Lower lobe of right lung (tissue), 2 donors: Measurements from ENCODE around the gene STXBP5. TPM values are rescaled to one million over a fixed set of nuclear protein-coding genes. Genes with fewer than 3 reads are reported as not detected.

Experiments
- ATAC-seq, 2 donors: fragments of 200-7000 bp; cut with Tn5 transposase; one replicate each; pipeline ENCODE4 v1.9.1; 2020 to 2022; ENCODE audit warnings: mild to moderate bottlenecking in 2 of 2, moderate library complexity in 2 of 2
- DNase-seq: peaks from one replicate; pipeline ENCODE4 v3.0.0-alpha.2; 2020
- H3K27ac ChIP-seq: fragments of 200-600 bp; one replicate; pipeline ENCODE4 v1.8.0; 2022
- H3K27me3 ChIP-seq: fragments of 200-600 bp; one replicate; pipeline ENCODE4 v1.8.0; 2022; ENCODE audit warnings: low read depth
- H3K36me3 ChIP-seq: fragments of 200-600 bp; one replicate; pipeline ENCODE4 v1.8.0; 2022; ENCODE audit warnings: mild to moderate bottlenecking
- H3K4me1 ChIP-seq: fragments of 200-600 bp; one replicate; pipeline ENCODE4 v1.8.0; 2022
- H3K4me3 ChIP-seq: fragments of 200-600 bp; one replicate; pipeline ENCODE4 v1.8.0; 2022; ENCODE audit warnings: mild to moderate bottlenecking
- H3K9me3 ChIP-seq: fragments of 200-600 bp; one replicate; pipeline ENCODE4 v1.8.0; 2022
- intact Hi-C: fragments of 100-400 bp; cut with DNase I; formaldehyde crosslinking; loops from one replicate; pipeline ENCODE4 v1.11.0; 2022
- total RNA-seq: library from RNA; stranded (reverse); fragmentation: NEBNext Ultra II Directional; extraction: Animal tissue kit (Norgen Biotek cat#: 25700); gene quantifications from one replicate; pipeline ENCODE4 v1.2.1, GENCODE V29; 2021
- TF ChIP-seq, protein P1 (sequence below): fragments of 200-600 bp; IDR thresholded peaks from one replicate; pipeline ENCODE4 v1.8.0; 2022; ENCODE audit warnings: antibody characterized with exemption, mild to moderate bottlenecking
- donor health status: DM: no; HTN: yes; CAD: no; lungs with severe emphysema.

The STXBP5 gene
- total RNA-seq, 1 donor from 2014 or later = 21.2 TPM

DNA sequence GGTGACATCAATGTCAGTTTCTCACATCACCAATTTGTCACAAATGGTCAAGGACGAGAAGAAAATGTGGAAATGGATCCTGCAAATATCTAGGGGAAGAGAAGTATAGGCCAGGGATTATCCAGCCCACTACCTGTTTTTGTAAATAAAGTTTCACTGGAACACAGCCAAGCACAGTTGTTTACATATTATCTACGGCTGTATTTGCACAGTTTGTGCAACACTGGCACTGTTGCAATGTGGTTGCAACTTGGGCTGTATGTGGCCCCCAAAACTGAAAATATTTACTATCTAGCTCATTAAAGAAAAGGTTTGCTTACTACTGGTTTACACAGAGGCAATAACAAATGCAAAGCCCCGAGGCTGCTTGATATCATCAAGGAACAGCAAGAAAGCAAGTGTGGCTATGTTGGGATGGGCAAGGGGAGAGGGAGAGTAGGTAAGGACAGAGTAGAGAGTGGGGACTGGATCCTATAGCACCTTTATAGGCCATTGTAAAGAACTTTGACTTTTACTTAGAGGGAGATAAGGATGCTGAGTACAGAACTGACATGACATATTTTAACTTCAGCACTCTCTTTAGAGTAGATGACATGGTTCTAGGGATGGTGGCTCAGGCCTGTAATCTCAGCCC is 11.8 kb upstream of the STXBP5 start:
- ATAC-seq (no peak), DNase-seq (no peak)
- TF ChIP-seq, protein P1, sequence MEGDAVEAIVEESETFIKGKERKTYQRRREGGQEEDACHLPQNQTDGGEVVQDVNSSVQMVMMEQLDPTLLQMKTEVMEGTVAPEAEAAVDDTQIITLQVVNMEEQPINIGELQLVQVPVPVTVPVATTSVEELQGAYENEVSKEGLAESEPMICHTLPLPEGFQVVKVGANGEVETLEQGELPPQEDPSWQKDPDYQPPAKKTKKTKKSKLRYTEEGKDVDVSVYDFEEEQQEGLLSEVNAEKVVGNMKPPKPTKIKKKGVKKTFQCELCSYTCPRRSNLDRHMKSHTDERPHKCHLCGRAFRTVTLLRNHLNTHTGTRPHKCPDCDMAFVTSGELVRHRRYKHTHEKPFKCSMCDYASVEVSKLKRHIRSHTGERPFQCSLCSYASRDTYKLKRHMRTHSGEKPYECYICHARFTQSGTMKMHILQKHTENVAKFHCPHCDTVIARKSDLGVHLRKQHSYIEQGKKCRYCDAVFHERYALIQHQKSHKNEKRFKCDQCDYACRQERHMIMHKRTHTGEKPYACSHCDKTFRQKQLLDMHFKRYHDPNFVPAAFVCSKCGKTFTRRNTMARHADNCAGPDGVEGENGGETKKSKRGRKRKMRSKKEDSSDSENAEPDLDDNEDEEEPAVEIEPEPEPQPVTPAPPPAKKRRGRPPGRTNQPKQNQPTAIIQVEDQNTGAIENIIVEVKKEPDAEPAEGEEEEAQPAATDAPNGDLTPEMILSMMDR = no peak
- intact Hi-C loops = no loop called here
- Histone ChIP-seq H3K27me3 (no peaks in the 10 kb centered on the region), H3K36me3 (no peaks in the 10 kb centered on the region), H3K4me3 (no peak overlapping the region), H3K27ac (no peak overlapping the region), H3K9me3 (no peaks in the 10 kb centered on the region), H3K4me1 (no peaks in the 10 kb centered on the region)

DNA sequence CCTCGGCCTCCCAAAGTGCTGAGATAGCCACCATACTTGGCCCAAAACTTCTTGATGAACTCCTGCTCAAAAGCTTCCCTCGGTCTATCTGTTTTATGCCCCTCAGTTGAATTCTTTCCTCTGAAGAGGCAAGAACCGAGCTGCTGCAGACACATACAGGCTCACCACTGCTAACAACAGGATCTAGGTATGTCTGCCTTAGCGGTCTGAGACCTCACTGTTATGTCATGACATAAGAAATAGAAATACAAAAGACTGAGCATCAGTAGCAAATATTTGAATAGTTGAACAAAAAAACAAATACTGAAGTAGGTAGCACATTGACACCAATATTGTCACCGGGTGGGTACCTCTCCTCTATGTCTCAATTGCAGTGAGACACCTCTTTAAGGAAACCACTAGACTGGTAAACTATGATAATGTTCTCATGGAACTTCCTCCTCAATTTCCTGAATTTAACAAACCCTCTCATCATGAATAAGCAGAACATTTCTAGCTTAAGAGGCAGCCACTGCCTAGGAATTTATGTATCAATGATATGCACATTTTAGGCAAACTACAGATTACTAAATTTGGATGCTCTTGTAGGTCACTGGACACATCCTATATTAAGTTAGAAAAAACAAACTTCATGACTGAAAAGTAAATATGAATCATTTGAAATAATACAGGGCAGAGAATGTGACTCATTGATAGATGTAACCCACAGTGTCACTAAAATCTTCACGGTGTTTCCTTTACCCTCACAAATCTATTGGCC is 9.4 kb upstream of the STXBP5 start:
- no peak overlapping the region for H3K4me3 ChIP-seq
- no peak for DNase-seq
- peak in 1 of 2 donors; percentile 34 for ATAC-seq
- H3K36me3 ChIP-seq = no peaks in the 10 kb centered on the region
- TF ChIP-seq, protein P1 = no peak
- no peaks in the 10 kb centered on the region for H3K9me3 ChIP-seq
- H3K4me1 ChIP-seq = no peaks in the 10 kb centered on the region
- intact Hi-C loops = no loop called here
- H3K27ac ChIP-seq = no peak overlapping the region
- no peaks in the 10 kb centered on the region for H3K27me3 ChIP-seq

DNA sequence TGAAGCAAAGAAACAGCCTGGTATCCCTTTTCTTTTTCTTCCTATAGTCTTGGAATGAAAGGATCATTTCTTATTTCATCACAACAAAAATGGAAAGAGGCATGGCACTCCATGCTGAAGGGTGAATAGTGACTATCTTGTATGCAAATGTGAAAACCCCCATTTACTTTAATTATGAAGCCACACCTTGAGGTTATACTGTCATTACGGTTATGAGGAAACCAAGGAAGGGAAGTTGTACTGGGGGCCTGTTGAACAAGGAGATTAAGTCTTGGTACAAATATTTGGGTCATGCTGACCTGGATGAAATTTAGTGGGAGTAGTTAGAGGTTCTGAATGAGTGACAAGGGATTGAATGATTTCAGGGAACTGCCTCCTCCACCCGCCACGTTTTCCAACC is 8.7 kb upstream of the STXBP5 start:
- H3K27ac ChIP-seq = no peak overlapping the region
- H3K4me3 ChIP-seq = no peak overlapping the region
- intact Hi-C loops = no loop called here
- TF ChIP-seq, protein P1 = no peak
- no peaks in the 10 kb centered on the region for H3K27me3 ChIP-seq
- no peaks in the 10 kb centered on the region for H3K9me3 ChIP-seq
- H3K4me1 ChIP-seq = no peaks in the 10 kb centered on the region
- no peak for ATAC-seq
- H3K36me3 ChIP-seq = no peaks in the 10 kb centered on the region
- DNase-seq = no peak

DNA sequence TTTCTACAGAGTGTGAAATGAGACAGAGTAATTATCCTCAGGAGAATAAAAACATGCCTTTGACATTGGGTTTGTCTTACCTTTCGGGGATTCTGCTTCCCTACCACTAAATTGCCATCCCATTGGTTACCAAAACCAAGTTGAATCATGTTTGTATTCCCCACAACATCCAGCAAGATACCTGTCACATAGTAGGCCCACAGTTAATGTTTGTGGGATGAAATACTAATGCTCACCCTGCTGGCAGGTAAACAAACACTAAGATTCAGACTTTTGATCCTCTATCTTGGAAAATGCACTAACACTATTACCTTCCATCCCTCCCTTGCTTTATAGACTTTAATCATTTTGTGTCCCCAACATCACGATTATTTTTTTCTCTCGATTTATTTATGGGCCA is 8.2 kb upstream of the STXBP5 start:
- intact Hi-C loops = no loop called here
- DNase-seq = no peak
- H3K36me3 ChIP-seq = no peaks in the 10 kb centered on the region
- TF ChIP-seq, protein P1 = no peak
- H3K9me3 ChIP-seq = no peaks in the 10 kb centered on the region
- ATAC-seq = no peak
- H3K27ac ChIP-seq = no peak overlapping the region
- no peaks in the 10 kb centered on the region for H3K4me1 ChIP-seq
- no peak overlapping the region for H3K4me3 ChIP-seq
- no peaks in the 10 kb centered on the region for H3K27me3 ChIP-seq

DNA sequence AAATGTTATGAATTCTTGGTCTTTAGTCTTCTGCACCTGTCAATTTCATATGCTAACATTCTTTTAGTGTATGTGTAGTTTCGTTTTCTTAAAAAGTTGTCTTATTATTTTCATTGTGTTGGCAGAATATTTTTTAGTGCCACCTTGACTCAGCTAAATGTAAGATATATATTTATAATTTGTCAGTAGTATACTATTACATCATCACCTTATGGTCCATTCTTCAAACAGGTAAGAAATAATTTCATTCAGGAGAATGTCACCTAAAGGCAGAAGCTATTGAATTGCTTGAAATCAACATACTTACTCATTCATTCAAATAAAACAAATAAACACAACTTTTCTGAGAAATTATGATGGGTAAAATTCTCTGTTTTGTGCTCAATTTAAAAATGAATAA is 3.5 kb upstream of the STXBP5 start:
- ATAC-seq (no peak), DNase-seq (no peak)
- TF ChIP-seq, protein P1 = no peak
- Histone ChIP-seq H3K4me1 (peaks cover 13% of the 10 kb centered on the region), H3K36me3 (no peaks in the 10 kb centered on the region), H3K9me3 (no peaks in the 10 kb centered on the region), H3K27me3 (no peaks in the 10 kb centered on the region), H3K27ac (no peak overlapping the region), H3K4me3 (no peak overlapping the region)
- intact Hi-C loops = no loop called here
